GM12892 (cell line): Measurements from ENCODE around the gene TBC1D4.

Source experiments
- DNase-seq: peaks from one replicate; pipeline ENCODE4 v3.0.0; 2011; ENCODE audit not compliant: insufficient read length
- FAIRE-seq: peaks from 2 replicates; lab custom pipeline; 2011; peaks lifted over from hg19 to GRCh38; lab: Jason Lieb, UNC
- POLR2A ChIP-seq: IDR thresholded peaks from 2 replicates; pipeline ENCODE4 v1.6.1; 2011; ENCODE audit warnings: low read depth, low read length, control low read depth
- POLR2AphosphoS5 ChIP-seq: IDR thresholded peaks from 2 replicates; pipeline ENCODE4 v1.6.1; 2011; ENCODE audit warnings: low read depth, low read length, control low read depth
- TAF1 ChIP-seq: IDR thresholded peaks from 2 replicates; pipeline ENCODE4 v1.6.1; 2011; ENCODE audit warnings: low read depth, mild to moderate bottlenecking, control low read depth, low read length, borderline replicate concordance

TBC1D4 gene

GRCh38 chr13:75390229-75390628, 91.7 kb downstream of the TBC1D4 start:
- TF ChIP-seq POLR2A (no peak), TAF1 (no peak), POLR2AphosphoS5 (no peak)
- no peak for DNase-seq
- FAIRE-seq: peak; percentile 70

- no peak for TF ChIP-seq POLR2A
- no peak for TF ChIP-seq TAF1
- FAIRE-seq (peak; percentile 81), DNase-seq (no peak)
Observed at GRCh38 chr13:75385708-75386083, 96.3 kb downstream of the TBC1D4 start.

GRCh38 chr13:75384879-75385707, 96.9 kb downstream of the TBC1D4 start:
- DNase-seq (no peak), FAIRE-seq (peak; percentile 79)
- peak; percentile 63 for TF ChIP-seq POLR2AphosphoS5
- peak; percentile 70 for TF ChIP-seq POLR2A
- TF ChIP-seq TAF1: no peak

GRCh38 chr13:75383064-75383715, 98.8 kb downstream of the TBC1D4 start:
- FAIRE-seq (no peak), DNase-seq (no peak)
- TF ChIP-seq POLR2AphosphoS5: no peak
- no peak for TF ChIP-seq TAF1

GRCh38 chr13:75378301-75378700, 103.7 kb downstream of the TBC1D4 start:
- DNase-seq (no peak), FAIRE-seq (no peak)
- TF ChIP-seq POLR2A: no peak

GRCh38 chr13:75376792-75377402, 105.1 kb downstream of the TBC1D4 start:
- TF ChIP-seq POLR2AphosphoS5: no peak
- no peak for TF ChIP-seq TAF1
- TF ChIP-seq POLR2A: no peak
- DNase-seq (no peak), FAIRE-seq (peak; percentile 17)

GRCh38 chr13:75375329-75375728, 106.6 kb downstream of the TBC1D4 start:
- peak; percentile 24 for FAIRE-seq
- TF ChIP-seq TAF1: no peak
- TF ChIP-seq POLR2AphosphoS5: no peak
- no peak for TF ChIP-seq POLR2A
- no peak for DNase-seq

- DNase-seq: no peak
- no peak for FAIRE-seq
- TF ChIP-seq TAF1: no peak
- TF ChIP-seq POLR2A: no peak
- no peak for TF ChIP-seq POLR2AphosphoS5
Observed at GRCh38 chr13:75373988-75374387, 108.0 kb downstream of the TBC1D4 start.

- no peak for DNase-seq
- FAIRE-seq: no peak
- TF ChIP-seq POLR2AphosphoS5 (no peak), TAF1 (no peak), POLR2A (no peak)
Observed at GRCh38 chr13:75372923-75373841, 108.8 kb downstream of the TBC1D4 start.

- FAIRE-seq (no peak), DNase-seq (no peak)
- no peak for TF ChIP-seq TAF1
- TF ChIP-seq POLR2A: no peak
- no peak for TF ChIP-seq POLR2AphosphoS5
Observed at GRCh38 chr13:75372517-75372916, 109.5 kb downstream of the TBC1D4 start.

GRCh38 chr13:75371203-75371602, 110.8 kb downstream of the TBC1D4 start:
- DNase-seq (no peak), FAIRE-seq (peak; percentile 69)
- TF ChIP-seq POLR2AphosphoS5: no peak
